Activated T-cell treated with anti-CD3 and anti-CD28 coated beads, Interleukin-2, amount 50 U/mL, for 72 hours (primary cell): ENCODE results near the gene MYL4. TPM values are rescaled to one million over a fixed set of nuclear protein-coding genes. Genes with fewer than 3 reads are reported as not detected.
"Not testable (repeated sequence)": the region's sequence is repeated elsewhere in the genome, so short reads cannot be mapped to it uniquely, and the experiment has no call there.

Source experiments
- ATAC-seq, 2 donors: fragments of 150-1000 bp; cut with Tn5 transposase; replicated peaks in 1 of 2; 2 replicates each; pipeline ENCODE4 v1.10.0; 2021; ENCODE audit warnings: moderate library complexity in 2 of 2, mild to moderate bottlenecking in 1 of 2
- DNase-seq, 2 donors: peaks; one replicate each; pipeline ENCODE4 v3.0.0; 2021 to 2022; ENCODE audit warnings: mixed read lengths in 1 of 2
- H3K27ac Mint-ChIP-seq: one replicate; pipeline ENCODE4 v1.8.0; 2022; ENCODE audit warnings: mild to moderate bottlenecking, moderate library complexity, mixed read lengths
- H3K27me3 Mint-ChIP-seq: one replicate; pipeline ENCODE4 v1.8.0; 2022; ENCODE audit warnings: low read depth, mixed read lengths
- H3K36me3 Mint-ChIP-seq, 2 donors: one replicate each; pipeline ENCODE4 v1.8.0; 2022; ENCODE audit warnings: mixed read lengths in 2 of 2, mild to moderate bottlenecking in 1 of 2; ENCODE audit not compliant: insufficient read depth in 2 of 2
- H3K4me1 Mint-ChIP-seq: one replicate; pipeline ENCODE4 v1.8.0; 2022; ENCODE audit warnings: low read depth, mixed read lengths
- H3K4me3 Mint-ChIP-seq, 2 donors: one replicate each; pipeline ENCODE4 v1.8.0; 2022; ENCODE audit warnings: mild to moderate bottlenecking in 2 of 2, mixed read lengths in 2 of 2, moderate library complexity in 2 of 2
- H3K9me3 Mint-ChIP-seq, 2 donors: one replicate each; pipeline ENCODE4 v1.8.0; 2022; ENCODE audit warnings: mixed read lengths in 2 of 2
- total RNA-seq, 2 donors: library from RNA; stranded (reverse); gene quantifications; one replicate each; pipeline ENCODE4 v1.2.3, GENCODE V29; 2022

MYL4 gene
- total RNA-seq, 2 donors from 2014 or later: not detected

DNA sequence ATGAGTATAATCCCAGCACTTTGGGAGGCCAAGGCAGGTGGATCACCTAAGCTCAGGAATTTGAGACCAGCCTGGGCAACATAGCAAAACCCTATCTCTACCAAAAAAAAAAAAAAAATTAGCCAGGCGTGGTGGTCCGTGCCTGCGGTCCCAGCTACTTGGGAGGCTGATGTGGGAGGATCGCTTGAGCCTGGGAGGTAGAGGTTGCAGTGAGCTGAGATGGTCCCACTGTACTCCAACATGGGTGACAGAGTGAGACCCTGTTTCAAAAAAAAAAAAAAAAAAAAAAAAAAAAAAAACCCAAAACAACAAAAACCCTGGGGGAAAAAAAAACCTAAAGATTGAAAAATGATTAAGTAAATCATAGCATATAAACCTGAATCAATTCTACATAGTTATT lies 28.2 kb upstream of the MYL4 start:
- Mint-ChIP-seq H3K36me3 (peaks cover 8 to 16% of the 10 kb centered on the region in 2 donors), H3K4me1 (peaks cover 48% of the 10 kb centered on the region)
- DNase-seq, H3K27me3 Mint-ChIP-seq, H3K9me3 Mint-ChIP-seq, ATAC-seq, H3K4me3 Mint-ChIP-seq, H3K27ac Mint-ChIP-seq: not testable (repeated sequence)

DNA sequence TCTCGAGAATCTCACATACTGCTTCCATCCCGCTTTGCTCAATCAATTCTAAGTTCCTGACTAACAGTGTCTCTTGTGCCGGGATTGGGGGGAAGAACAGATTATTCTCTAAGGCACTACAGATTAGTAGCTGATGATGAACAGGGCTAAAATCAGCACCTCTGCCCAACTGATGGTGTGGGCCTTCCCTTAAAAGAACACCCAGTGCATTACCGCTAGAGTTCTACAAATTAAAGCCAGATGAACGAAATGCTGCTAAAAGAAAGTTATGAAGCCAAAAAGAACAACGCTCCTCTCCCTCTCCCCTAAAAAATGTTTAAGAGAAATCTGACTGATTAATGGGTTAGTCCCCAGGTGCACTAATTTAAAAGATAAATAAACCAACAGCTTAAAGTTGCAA lies 24.5 kb upstream of the MYL4 start:
- Mint-ChIP-seq H3K9me3 (no peaks in the 10 kb centered on the region), H3K36me3 (peaks cover 5 to 15% of the 10 kb centered on the region in 2 donors), H3K27ac (no peak overlapping the region), H3K4me1 (peaks cover 55% of the 10 kb centered on the region), H3K4me3 (no peak overlapping the region), H3K27me3 (no peaks in the 10 kb centered on the region)
- no peak for ATAC-seq
- DNase-seq: no peak

DNA sequence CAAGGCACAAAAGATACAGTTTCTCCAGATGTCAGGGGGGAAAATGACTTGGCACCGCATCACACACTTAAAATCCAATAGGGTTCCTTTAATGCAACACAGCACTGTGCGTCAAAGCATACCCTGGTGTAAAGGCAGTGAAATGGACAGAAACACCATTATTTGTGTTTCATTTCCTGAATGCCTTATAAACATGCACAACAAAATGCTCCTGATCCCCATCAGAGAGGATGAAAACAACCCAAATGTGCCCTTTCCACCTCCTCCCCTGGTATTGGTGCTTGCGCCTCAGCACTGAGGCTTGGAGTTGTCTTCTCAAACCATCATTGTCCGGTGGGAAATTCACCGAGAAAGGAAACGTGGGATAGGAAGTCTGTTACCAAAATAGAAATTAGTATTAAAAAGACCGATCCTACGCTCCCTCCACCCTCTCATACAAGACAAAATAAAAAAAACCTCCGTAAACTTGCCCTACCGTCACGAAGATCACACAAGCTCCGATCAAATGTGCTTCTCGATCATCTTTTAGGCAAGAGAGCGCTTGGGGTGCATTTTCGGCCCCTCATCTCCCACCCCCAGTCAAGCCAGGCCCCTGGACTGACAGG lies 20.8 kb upstream of the MYL4 start:
- Mint-ChIP-seq H3K27me3 (no peaks in the 10 kb centered on the region), H3K27ac (peak overlapping the region; percentile 99), H3K9me3 (no peaks in the 10 kb centered on the region), H3K4me3 (peak overlapping the region; percentile 93 to 96), H3K4me1 (peaks cover 41% of the 10 kb centered on the region), H3K36me3 (peaks cover 2 to 10% of the 10 kb centered on the region in 2 donors)
- ATAC-seq (no peak), DNase-seq (peak; percentile 8 to 16)

DNA sequence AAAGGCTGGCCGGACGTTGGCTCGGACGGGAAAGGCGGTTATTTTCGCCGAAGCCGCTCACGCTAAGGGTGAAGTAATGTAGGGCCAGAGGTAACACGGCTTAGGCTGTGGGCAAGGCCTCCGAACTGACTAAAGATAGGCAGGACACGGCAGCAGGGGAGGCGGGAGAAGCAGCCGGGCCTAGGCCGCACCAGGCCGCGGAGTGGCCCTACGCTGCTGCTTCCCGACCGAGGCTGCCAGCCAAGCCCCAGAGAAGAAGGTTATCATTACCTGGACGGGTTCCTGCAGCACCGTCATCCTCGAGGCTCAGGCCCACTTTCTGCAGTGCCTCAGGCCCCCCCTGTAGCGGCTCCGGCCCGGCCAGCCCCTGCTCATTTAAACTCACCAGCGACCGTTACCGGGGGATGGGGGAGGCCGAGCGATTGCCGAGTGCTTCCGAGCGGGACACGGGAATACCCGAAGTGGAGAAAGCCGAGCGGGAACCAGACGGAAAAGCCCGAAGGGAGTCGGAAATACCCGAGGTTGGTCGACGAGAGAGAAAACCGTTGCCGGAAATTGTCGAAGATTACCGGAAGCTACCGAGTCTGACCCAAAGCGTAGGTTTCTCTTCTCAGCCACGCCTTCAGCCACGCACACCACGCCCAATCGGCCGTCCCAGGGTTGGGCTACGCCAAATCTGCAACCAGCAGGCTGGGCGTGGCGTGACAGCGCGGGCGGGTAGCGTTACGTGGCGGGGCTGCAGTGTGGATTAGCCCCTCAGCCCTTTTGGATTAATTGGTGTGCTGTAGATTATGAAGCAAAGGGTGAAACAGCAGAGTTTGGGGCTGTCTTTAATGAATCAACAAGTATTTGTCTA lies 20.0 kb upstream of the MYL4 start, which contains the start of gene CDC27:
Gene CDC27, minus strand, starts transcription at position 420 of the 856 bp plus-strand sequence. Its CDS starts 123 bp downstream, at position 297.
- Mint-ChIP-seq H3K27me3 (no peaks in the 10 kb centered on the region), H3K27ac (peak within 1 kb of the TSS; percentile 99), H3K36me3 (peaks cover 2 to 10% of the 10 kb centered on the region in 2 donors), H3K9me3 (no peaks in the 10 kb centered on the region), H3K4me1 (peaks cover 40% of the 10 kb centered on the region), H3K4me3 (peak within 1 kb of the TSS; percentile 93 to 96)
- DNase-seq (peak; percentile 100), ATAC-seq (peak; percentile 96 to 98)

DNA sequence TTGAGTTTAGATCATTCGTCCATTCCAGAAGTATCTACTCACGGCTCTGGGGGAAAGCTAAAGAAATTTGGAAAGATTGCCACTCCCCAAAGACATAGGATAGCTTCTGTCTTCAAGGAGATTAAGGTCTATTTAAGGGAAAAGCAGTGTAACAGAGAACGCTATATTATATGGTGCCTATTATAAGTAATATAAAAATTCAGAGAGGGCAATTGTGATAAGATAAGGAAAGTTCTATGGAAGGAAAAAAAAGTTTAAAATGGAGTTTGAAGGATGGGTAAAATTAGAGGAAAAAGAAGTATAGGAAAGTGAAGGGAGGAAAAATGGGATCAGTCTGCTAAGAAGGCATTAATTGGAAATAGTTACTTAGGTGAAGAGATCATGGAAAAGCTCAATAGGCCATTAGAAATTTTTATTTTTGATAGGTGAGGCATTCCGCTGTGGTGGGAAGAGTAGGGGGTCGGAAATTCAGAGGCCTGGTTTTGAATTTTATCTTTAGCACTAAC lies 19.4 kb upstream of the MYL4 start:
- ATAC-seq: no peak
- no peaks in the 10 kb centered on the region for H3K9me3 Mint-ChIP-seq
- peaks cover 34% of the 10 kb centered on the region for H3K4me1 Mint-ChIP-seq
- DNase-seq: no peak
- peak overlapping the region; percentile 93 to 96 for H3K4me3 Mint-ChIP-seq
- H3K27ac Mint-ChIP-seq: peak overlapping the region; percentile 99
- no peaks in the 10 kb centered on the region for H3K27me3 Mint-ChIP-seq
- peaks cover 2 to 10% of the 10 kb centered on the region in 2 donors for H3K36me3 Mint-ChIP-seq

DNA sequence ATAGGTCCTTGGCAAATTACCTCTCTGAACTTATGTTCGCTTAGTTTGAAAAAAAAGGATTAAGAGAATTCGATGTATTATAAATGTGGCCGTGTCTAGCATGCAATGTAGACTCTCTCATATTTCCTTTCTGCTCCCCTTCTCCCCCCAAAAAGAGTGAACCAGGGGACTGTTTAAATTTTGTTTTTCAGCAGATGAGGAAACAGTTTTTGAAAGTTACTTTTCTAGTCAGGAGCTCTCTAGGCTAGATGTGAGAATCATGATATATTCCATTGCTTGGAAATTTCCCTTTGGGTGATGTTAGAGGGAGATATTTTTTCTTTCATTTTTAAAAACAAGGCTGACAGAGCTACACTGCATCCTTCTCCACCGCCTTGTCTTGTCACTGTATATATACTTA lies 18.9 kb upstream of the MYL4 start:
- H3K27me3 Mint-ChIP-seq: no peaks in the 10 kb centered on the region
- peak overlapping the region; percentile 99 for H3K27ac Mint-ChIP-seq
- peak overlapping the region; percentile 93 to 96 for H3K4me3 Mint-ChIP-seq
- ATAC-seq: no peak
- H3K9me3 Mint-ChIP-seq: no peaks in the 10 kb centered on the region
- H3K4me1 Mint-ChIP-seq: peaks cover 29% of the 10 kb centered on the region
- DNase-seq: no peak
- peaks cover 2 to 10% of the 10 kb centered on the region in 2 donors for H3K36me3 Mint-ChIP-seq

DNA sequence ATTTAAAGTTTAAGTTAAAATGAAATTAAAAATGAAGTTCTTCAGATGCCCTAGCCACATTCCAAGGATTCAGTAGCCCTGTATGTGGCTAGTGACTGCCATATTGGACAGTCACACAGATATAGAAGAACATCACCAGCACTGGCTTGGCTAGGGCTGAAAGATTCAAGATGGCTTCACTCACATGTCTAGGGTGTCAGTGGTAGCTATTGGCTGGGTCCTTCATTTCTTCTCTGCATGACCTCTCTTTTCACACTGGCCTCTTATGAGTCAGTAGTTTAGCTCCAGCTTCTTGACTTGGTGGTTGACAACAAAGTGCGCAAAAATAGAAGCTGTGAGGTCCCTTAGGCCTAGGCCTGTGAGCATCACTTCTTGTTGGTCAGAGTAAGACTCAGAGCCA lies 18.4 kb upstream of the MYL4 start:
- Mint-ChIP-seq H3K9me3 (no peaks in the 10 kb centered on the region), H3K36me3 (peaks cover 2 to 10% of the 10 kb centered on the region in 2 donors), H3K4me3 (no peak overlapping the region), H3K27ac (no peak overlapping the region), H3K27me3 (no peaks in the 10 kb centered on the region), H3K4me1 (peaks cover 24% of the 10 kb centered on the region)
- DNase-seq: no peak
- ATAC-seq: no peak

DNA sequence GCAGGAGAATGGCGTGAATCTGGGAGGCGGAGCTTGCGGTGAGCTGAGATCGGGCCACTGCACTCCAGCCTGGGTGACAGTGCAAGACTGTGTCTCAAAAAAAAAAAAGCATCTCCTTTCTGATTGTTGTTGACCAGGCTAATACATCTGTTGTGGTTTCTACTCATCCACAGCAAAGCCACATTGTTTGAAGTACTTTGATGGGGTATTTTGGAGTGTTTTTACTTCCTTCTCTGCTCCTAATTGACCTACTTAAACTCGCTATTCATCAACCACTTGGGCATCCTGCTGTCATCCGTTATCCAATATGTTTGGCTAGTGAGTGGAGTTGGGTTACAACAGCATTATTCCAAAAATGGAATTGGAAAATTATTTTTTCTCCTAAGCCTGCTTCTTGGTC lies 16.6 kb upstream of the MYL4 start:
- Mint-ChIP-seq H3K4me1 (peaks cover 11% of the 10 kb centered on the region), H3K36me3 (peaks cover 0 to 5% of the 10 kb centered on the region in 2 donors), H3K9me3 (no peaks in the 10 kb centered on the region), H3K4me3 (no peak overlapping the region), H3K27me3 (no peaks in the 10 kb centered on the region), H3K27ac (no peak overlapping the region)
- DNase-seq: no peak
- no peak for ATAC-seq

DNA sequence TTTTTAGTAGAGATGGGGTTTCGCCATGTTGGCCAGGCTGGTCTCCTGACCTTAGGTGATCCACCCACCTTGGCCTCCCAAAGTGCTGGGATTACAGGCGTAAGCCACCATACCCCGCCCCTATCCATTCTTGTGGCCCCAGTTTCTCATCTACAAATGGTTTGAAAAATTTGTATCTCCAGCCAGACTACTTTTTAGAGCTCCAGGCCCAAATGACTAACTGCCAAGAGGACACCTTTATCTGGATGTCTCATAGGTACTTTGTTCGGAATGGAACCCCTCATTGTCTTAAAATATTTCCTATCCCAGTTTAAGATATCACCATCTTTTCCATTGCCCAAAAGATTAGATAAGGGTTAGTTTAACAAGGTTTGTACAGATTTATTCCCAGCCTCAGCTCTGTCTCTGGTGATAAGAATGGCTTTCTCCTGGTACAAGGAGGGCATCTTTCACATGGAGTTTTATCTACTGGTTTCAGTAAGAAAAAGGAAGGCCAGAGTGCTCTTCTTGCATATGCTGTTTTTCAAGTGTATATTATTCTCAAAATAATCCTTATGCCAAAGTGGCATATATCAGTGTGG lies 15.1 kb upstream of the MYL4 start:
- DNase-seq: no peak
- Mint-ChIP-seq H3K4me3 (no peak overlapping the region), H3K9me3 (no peaks in the 10 kb centered on the region), H3K36me3 (no peaks in the 10 kb centered on the region), H3K4me1 (peaks cover 11% of the 10 kb centered on the region), H3K27ac (no peak overlapping the region), H3K27me3 (no peaks in the 10 kb centered on the region)
- no peak for ATAC-seq

DNA sequence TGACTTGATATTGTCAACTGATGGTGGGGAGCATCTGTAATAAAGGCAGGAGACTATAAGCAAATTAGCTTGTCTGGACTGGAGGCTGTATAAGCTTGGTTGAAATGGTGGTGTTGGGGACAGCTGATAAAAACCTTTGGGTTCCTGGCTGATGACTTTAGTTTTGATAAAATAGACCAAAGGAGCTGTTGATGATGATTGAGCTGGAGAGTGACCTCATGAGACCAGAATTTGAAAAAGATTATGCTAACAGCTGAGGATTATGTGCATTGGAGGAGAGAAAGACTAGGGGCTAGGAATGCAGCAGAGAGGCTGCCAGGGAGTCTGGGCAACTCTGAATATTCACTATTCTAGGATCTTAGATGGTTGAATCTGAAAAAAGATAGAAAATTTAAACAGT lies 11.3 kb upstream of the MYL4 start:
- Mint-ChIP-seq H3K4me1 (peaks cover 16% of the 10 kb centered on the region), H3K27me3 (no peaks in the 10 kb centered on the region), H3K9me3 (no peaks in the 10 kb centered on the region), H3K27ac (no peak overlapping the region), H3K4me3 (no peak overlapping the region), H3K36me3 (no peaks in the 10 kb centered on the region)
- DNase-seq (no peak), ATAC-seq (no peak)

DNA sequence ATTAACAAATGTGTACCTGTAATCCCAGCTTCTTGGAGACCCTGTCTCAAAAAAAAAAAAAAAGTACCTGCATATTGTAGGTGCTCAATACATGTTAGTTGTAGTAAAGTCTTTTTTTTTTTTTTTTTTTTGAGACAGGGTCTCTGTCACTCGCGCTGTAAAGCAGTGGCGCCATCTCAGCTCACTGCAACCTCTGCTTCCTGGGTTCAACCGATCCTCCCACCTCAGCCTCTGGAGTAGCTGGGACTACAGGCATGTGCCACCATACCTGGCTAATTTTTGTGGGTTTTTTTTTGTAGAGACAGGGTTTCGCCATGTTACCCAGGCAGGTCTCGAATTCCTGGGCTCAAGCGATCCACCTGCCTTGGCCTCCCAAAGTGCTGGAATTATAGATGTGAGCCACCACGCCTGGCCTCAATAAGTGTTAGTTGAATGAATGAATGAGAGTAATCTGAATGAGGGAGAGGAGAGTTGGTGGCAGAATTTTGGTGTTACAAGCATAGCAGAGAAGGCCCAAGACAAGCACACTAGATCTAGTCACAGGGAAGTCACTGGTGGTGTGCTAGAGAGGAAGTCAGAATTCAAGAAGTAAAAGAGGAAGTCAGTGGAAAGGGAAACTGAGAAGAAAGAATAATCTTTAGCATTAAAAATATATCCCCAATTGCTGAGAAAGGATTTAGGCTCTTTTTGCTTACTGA lies 9.4 kb upstream of the MYL4 start:
- Mint-ChIP-seq H3K9me3 (no peaks in the 10 kb centered on the region), H3K4me3 (no peak overlapping the region), H3K36me3 (no peaks in the 10 kb centered on the region), H3K27me3 (no peaks in the 10 kb centered on the region), H3K27ac (no peak overlapping the region), H3K4me1 (peaks cover 30% of the 10 kb centered on the region)
- ATAC-seq: no peak
- DNase-seq: no peak

DNA sequence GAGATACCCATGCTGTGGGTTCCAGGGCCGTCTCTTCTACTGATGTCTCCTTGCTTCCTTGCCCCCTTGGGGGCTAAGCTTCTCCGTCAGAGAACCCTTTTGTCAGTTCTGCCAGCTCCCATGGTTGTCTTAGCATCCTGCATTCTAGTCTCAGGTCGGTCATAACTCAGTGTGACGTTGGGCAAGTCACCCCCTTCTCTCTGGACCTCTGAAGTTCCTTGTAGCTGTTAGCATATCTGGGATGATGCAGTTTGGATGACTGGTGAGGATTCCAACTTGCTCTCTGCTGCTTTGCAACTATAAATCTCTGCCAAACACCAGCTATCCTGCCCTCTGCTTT lies 8.9 kb upstream of the MYL4 start:
- no peak for ATAC-seq
- no peak for DNase-seq
- Mint-ChIP-seq H3K36me3 (no peaks in the 10 kb centered on the region), H3K27me3 (no peaks in the 10 kb centered on the region), H3K27ac (peak overlapping the region; percentile 39), H3K4me1 (peaks cover 35% of the 10 kb centered on the region), H3K9me3 (no peaks in the 10 kb centered on the region), H3K4me3 (no peak overlapping the region)

DNA sequence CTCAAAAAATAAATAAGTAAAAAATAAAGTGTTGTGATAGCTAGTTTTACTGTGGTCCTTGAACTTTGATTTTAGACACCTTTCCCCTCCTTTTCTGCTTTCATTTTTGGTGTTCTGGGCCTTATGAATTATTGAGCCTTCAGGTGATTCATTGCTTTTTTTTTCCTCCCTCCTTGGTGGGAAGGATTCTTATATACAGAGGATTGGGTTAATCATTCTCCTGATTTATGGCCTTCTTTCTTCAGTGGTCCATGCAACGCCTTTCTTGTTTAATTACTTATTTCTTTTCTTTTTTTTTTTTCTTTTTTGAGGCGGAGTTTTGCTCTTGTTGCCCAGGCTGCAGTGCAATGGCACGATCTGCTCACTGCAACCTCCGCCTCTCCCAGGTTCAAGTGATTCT lies 8.0 kb upstream of the MYL4 start:
- no peaks in the 10 kb centered on the region for H3K9me3 Mint-ChIP-seq
- no peak for ATAC-seq
- no peak for DNase-seq
- H3K4me3 Mint-ChIP-seq: no peak overlapping the region
- H3K27me3 Mint-ChIP-seq: no peaks in the 10 kb centered on the region
- H3K27ac Mint-ChIP-seq: no peak overlapping the region
- no peaks in the 10 kb centered on the region for H3K36me3 Mint-ChIP-seq
- H3K4me1 Mint-ChIP-seq: peaks cover 44% of the 10 kb centered on the region
